OCI-M1 (cell line): ENCODE results near the gene FAR1.
"Not testable (repeated sequence)": the region's sequence is repeated elsewhere in the genome, so short reads cannot be mapped to it uniquely, and the experiment has no call there.

ENCODE experiments used
- DNase-seq: peaks from one replicate; lab custom pipeline; 2025; lab: John Stamatoyannopoulos, UW

Gene FAR1

GRCh38 chr11:13668102-13668956, at the start of gene FAR1:
FAR1 (plus strand) TSS chr11:13668668; CDS start chr11:13694766, 26,098 bp downstream.
- peak; percentile 98 for DNase-seq

GRCh38 chr11:13620063-13620462, 48.4 kb upstream of the FAR1 start:
- no peak for DNase-seq

- DNase-seq = not testable (repeated sequence)
These were observed 41.6 kb upstream of the FAR1 start for GRCh38 chr11:13626818-13627217.

GRCh38 chr11:13628634-13629033, 39.8 kb upstream of the FAR1 start:
- DNase-seq = not testable (repeated sequence)

GRCh38 chr11:13629779-13630178, 38.7 kb upstream of the FAR1 start:
- peak; percentile 3 for DNase-seq

GRCh38 chr11:13635290-13635689, 33.2 kb upstream of the FAR1 start:
- DNase-seq = no peak

- peak; percentile 28 for DNase-seq
These were observed 32.7 kb upstream of the FAR1 start for GRCh38 chr11:13635804-13636203.

GRCh38 chr11:13637125-13638069, 31.1 kb upstream of the FAR1 start:
- DNase-seq = no peak

GRCh38 chr11:13638422-13638821, 30.0 kb upstream of the FAR1 start:
- DNase-seq = no peak

- no peak for DNase-seq
These were observed 23.3 kb upstream of the FAR1 start for GRCh38 chr11:13644997-13645687.

- no peak for DNase-seq
These were observed 21.1 kb upstream of the FAR1 start for GRCh38 chr11:13647391-13647790.

- no peak for DNase-seq
These were observed 18.8 kb upstream of the FAR1 start for GRCh38 chr11:13649619-13650018.

GRCh38 chr11:13651515-13651914, 17.0 kb upstream of the FAR1 start:
- DNase-seq = not testable (repeated sequence)

- DNase-seq = no peak
These were observed 7.3 kb upstream of the FAR1 start for GRCh38 chr11:13661074-13661623.

- no peak for DNase-seq
These were observed 4.8 kb upstream of the FAR1 start for GRCh38 chr11:13663631-13664071.

GRCh38 chr11:13664351-13664750, 4.1 kb upstream of the FAR1 start:
- no peak for DNase-seq

- DNase-seq = no peak
These were observed 1.8 kb upstream of the FAR1 start for GRCh38 chr11:13666708-13667107.

- no peak for DNase-seq
These were observed 1.2 kb upstream of the FAR1 start for GRCh38 chr11:13667245-13667644.

GRCh38 chr11:13667795-13668101, 720 bp upstream of the FAR1 start:
- no peak for DNase-seq

- peak; percentile 60 for DNase-seq
These were observed 571 bp downstream of the FAR1 start for GRCh38 chr11:13668957-13669521.
